Right forelimb (tissue), 1 donor: Measurements from ENCODE around the gene CCDC24.

ENCODE experiments used
- DNase-seq: peaks from one replicate; pipeline ENCODE4 v3.0.0-alpha.2; 2018

The CCDC24 gene

DNA sequence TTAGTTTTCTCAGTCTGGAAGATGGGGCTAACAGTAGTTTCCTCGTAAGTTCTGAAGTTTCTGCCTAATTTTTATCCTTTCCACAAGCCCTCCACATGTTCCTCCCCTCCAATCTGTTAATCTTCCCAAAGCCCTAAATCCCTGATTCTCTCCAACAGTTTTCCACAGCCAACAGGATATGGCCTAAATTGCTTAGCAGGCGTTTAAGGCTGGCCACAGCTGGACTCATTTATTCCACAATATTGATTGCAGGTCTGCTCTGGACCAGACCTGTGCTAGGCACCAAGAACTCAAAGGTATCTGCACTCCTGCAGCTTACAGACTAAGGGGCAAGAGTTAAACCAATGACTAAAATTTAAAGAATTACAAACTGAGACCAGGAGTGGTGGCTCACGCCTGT, 35.9 kb downstream of the CCDC24 start:
- DNase-seq = no peak

DNA sequence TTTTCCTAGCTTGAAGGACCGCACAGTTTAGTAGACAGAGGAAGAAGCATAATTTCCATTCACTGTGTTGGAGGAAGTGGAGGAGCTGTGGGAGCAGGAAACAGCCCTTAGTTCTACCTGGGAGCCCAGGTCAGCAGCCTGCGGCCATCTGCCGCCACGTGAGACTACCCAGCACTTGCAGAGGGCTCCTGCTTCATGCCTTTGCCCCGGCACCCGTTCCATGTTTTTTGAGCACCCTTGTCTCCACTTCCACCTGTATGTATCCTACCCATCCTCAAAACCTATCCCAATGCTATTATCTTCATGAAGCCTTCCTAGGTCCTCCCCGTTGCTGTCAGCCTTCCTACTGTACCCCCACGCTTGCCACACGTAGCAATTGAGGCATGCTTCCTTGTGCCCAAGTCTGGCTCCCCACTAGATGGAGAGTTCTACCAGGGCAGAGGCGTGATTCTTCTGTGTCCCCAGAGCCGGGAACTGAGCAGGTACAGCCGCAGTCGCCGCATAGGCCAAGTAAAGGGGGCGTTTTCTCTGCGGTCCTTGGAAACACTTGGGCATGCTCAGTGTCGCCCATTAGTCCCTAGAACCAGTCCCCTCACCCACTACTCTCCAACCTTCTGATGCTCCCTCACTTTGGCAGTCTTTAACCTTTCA, 38.0 kb downstream of the CCDC24 start:
- no peak for DNase-seq

DNA sequence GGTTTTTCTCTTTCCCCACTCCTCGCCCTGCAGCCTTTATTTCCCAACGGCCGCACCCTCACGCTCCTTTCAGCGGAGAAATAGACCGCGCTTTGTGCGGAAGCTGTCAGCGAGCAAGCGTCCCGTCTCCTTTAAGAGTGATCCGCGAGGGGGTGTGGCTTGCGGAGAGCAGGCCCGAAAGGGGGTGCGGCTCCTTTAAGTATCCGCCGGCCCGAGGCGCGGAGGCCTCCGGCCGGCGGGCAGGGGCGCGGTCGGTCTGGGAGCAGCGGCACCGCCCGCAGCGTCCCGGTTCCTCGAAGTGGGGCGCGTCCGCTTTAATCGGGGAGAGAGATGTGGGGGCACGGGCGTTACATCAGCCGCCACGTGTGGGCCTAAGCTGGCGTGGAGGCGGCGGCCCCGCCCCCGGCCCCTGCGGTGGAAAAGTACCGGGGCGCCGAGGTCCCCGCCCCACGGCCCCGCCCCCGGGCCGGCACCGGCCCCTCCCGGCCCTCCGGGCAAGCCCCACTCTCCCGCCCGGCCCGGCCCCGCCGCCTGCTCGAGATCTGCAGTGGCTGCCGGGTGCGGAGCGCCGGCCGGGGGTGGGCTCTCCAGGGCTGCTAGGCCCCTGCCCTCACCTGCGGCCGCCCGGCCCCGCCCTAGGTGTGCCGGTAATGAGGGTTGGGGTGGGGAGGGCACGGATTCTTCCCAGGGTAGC, 38.7 kb downstream of the CCDC24 start:
- peak; percentile 91 for DNase-seq

DNA sequence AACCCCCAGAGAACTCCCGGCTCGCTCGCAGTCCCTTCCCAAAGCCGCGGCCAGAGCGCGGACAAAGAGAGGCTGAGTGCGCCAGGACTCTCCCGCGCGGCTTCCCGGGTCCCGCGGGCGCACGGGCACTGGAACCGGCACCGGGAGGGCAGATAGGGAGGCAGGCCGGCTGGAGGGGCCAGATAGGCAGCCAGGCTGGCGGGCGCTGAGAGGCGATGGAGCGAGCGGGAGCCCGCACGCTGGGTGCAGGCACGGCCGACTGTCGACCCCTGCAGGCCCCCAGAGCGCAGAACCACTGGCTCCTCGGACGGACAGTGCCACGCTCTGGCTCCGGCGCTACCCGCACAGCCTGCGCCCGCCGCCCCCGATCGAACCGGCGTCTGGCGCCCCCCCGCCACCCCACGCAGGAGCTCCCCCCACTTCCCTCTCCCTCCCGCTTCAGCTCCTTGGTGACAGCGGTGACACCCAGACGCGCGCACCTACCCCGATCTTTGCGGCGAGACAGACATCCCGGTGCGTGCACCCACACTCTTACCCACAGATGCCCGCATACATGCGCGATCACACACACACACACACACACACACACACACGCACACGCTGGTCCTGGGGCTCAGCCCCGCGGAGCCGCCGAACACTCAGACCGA, 39.3 kb downstream of the CCDC24 start:
- DNase-seq = peak; percentile 72

DNA sequence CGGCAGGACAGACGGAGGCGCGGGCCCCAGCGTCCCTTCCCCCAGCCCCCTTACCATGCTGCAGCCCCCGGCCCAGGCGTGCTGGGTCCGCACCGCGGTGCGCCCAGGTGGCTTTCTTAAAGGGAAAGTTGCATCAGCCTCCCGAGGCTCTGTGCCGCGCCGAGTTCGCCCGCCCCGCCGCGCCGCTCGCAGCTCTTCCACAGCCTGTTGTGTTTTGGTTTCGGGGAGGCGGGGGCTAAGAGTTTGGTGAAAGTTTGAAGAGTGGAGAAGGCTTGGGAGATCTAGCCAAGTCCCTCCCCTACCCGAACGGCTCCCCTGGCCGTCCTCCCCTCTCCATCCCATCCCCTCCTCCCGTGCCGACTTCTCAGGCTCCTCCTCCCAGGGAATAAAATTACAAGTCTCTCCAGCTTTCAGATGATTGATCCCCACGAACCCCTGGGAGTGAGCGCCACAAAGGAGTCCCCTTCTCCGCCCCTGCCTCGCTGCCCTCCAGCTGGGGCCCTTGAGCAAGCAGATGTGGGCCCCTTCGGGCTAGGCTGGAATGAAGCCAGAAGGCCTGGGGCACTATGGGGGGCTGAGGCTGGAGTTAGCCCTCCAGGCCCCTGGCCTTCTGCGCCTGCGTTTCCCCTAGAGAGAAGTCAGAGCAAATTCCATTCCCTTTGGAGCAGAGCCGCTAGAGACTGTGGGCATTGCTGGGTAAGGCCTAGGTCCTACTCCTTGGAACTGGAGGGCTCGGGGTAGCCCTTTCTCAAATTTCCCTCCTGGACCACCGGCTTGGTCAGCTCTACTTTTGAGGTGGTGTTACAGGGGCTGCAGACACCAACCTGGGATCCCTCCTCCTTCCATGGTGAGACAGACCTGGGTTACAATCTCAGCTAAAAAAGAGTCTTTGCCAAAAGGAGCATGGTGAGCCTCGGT, 40.1 kb downstream of the CCDC24 start, which contains the start of gene SLC6A9:
Gene SLC6A9, minus strand, starts transcription at position 211 of the 918 bp plus-strand sequence. CDS start 7,185 bp downstream, outside the sequence.
- DNase-seq = peak; percentile 80

DNA sequence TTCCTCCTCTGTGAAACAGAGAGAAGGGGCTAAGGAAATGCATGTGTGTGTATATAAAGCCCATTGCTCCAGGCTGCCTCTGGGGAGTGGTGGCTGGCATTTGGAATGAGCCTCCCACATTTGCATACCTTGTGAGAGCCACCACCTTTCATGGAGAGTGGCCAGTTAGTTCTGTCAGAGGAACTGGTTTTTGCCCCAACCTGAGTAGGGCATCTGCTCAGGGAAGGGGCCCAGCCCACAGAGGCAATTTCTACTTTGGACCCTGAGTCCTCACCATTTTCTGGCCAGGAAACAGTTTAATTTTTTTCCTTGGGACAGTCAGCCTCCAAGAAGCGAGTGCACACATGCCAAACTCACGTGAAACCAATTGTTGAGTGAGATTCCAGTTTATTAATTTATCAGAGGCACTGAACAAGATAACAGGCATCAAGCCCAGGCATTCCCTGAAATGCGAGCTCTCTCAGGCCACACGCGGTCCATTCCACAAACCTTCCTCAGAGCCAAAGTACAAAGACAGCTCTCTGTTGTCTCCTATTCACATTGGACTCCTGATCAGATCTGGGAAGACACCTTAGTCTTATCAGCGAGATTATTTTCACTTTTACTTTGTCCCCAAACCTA, 40.9 kb downstream of the CCDC24 start:
- no peak for DNase-seq

DNA sequence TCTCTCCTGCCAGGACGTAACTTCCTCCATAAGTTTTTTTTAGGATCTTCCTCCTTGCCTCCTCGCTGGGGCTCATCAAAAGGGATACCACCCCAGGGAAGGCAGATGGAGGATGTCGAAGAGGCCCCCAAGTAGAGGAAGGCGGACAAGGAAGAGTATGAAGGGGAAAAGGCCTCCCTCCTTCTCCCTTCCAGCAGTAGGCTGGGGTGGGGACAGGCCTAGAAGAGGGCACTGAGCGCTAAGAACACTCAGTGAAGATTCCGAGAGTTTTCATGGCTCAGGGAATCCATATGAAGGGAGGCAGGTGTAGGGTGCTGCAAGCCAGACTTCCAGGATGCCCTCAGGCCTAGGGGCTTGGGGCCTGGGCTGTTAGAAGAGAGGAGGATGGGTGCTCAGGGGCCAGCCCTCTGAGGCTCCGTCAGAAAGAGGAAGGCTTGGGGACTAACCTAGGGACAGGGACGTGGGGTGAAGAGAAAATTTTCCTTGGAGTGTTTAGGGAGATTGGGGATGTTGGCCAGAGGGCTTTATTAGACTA, 41.7 kb downstream of the CCDC24 start:
- no peak for DNase-seq

DNA sequence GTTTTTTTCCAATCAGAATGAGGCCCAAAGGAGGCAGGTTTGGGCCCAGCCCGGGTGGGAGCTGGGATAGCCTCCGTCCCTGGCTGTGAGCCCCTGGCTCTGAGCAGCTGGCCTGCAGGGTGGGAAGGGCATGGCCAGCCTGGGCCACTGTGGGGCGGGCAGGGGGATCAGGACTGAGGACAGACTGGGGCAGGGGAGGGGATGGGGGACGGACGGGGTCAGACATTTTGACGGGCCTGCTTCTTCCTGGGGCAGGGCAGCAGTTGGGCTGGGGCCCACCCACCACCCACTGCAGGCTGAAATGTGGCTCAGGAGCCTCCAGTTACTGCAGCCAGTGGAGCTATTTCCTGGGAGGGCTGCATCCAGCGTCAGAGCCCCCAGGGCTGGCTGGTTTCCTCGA, 42.4 kb downstream of the CCDC24 start:
- DNase-seq = no peak

DNA sequence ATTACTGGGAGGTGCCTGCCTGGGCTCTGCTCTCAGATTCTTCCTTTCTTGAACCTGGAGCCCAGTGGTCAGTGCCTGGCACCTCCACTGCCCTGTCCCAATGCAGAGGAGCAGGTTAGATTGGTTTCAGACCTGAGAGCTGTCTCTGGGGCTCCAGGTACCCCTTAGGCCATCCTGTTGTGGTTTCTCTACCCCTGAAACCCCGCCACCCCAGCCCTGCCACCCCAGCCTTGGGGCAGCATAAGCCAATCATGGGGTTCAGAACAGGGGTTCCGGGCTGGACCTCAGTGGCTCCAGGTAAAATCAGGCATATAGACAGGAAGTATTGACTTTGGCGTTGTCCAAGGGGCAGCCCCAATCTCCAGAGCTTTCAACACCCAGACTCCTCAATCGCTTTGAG, 43.0 kb downstream of the CCDC24 start:
- no peak for DNase-seq

DNA sequence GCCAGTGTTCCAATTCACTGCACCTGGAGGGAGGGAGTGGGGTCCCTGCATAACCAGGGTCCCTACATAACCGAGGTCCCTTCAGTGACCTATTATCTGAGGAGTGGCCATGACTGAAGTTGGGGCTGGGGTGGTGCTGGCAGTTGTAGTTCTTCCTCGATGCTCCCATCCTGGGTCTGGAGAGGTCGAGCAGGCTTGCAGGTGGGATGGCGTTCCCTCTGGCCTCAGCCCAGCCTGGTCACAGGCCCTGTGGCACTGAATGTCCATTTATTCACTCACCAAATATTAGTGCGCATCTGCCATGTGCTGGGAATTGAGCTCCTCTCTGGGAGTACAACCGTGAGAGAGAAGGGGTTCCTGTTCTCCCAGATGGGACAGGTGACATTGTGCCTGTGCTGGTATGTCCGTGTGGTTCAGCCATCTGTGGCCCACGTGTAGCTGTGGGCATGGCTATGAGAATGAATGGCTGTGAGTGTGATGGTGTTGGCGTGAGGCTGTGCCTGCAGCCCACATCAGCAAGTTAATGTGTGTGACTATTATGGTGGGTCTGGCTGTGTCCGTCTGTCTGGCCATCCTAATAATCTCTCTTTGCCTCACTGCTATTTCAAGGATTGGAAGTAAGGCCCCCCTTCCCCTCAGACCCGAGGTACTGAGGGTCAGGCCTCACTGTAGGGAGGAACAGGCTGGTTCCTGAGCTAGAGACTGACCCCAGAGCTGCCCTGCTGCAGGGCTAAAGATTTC, 43.7 kb downstream of the CCDC24 start:
- DNase-seq = no peak

DNA sequence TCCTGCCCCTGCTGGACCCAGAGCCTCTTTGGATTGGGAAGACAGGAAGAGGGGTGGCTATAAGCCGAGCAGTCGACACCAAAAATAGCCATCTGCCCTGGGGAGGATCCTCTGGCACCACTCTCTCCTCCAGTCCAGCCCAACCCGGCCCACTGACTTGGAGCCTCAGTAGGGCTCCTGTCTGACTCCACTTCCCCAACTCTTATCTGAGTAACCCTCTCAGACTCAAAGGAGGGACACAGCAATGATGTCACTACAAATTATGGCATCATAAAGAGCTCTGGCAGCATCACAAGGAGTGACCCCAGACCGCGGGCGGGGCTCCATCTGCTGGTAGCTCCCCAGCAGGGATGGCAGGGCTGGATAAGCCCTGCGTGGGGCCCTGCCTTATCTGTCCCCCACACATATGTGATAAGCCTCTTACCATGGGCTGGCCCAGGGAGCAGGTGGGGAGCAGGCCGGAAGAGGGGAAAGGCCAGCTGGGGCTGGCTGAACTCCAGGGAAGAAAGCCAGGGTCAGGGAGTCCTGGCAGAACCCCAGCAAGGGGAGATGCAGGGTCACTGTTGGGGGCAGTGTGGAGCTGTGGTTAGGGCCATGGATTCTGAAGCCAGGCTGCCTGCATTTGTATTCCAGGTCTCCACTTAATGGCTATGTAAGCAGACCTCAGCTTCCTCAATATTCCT, 44.5 kb downstream of the CCDC24 start:
- peak; percentile 48 for DNase-seq

DNA sequence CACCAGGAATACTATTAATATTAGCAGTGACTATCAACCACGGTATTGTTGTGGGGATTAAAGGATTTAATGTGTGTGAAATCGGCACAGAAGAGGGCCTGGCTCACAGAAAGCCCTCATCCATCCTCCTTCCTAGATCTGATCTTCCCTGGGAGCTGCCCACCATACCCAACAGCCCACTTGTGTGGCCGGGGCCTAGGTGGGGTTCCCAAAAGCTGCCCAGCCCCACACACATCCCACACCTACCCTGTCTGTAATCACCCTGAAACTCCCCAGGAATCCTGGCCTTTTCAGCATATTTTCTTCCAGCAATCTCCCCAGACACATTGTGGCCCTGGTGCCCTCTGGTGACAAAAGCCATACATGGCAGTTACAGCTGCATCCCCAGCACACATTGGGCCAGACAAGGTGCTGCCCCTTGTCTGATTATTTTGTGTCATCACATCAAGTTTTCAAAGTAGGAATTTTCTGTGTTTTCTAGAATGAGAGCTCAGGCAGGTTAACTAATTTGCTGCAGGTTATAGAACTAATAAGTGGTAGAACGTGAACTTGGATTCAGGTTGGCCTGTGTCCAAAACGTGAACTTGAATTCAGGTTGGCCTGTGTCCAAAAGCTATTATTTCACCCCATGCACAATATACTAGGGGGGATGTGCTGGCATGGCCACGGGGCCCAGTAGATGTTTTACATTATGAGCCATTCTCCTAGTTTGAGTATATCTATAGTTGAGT, 45.2 kb downstream of the CCDC24 start:
- DNase-seq = peak; percentile 69

DNA sequence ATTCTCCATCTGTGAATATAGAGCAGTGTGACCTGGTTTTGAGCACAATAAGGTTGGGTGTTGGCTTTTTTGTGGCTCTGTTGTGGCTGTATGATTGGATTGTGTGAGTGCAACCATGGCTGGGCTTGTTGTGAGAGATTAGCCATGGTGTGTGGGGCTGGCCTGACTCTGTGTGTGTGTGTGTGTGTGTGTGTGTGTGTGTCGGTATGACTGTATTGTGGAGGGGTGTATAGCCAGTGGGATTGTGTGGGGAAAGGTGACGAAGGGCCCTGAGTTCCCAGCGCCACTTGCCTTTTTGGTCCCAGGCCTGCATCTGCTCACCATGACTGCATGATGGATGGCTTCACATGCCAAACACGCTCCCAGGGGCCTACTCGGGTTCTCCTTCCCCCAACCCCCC, 45.8 kb downstream of the CCDC24 start:
- no peak for DNase-seq

DNA sequence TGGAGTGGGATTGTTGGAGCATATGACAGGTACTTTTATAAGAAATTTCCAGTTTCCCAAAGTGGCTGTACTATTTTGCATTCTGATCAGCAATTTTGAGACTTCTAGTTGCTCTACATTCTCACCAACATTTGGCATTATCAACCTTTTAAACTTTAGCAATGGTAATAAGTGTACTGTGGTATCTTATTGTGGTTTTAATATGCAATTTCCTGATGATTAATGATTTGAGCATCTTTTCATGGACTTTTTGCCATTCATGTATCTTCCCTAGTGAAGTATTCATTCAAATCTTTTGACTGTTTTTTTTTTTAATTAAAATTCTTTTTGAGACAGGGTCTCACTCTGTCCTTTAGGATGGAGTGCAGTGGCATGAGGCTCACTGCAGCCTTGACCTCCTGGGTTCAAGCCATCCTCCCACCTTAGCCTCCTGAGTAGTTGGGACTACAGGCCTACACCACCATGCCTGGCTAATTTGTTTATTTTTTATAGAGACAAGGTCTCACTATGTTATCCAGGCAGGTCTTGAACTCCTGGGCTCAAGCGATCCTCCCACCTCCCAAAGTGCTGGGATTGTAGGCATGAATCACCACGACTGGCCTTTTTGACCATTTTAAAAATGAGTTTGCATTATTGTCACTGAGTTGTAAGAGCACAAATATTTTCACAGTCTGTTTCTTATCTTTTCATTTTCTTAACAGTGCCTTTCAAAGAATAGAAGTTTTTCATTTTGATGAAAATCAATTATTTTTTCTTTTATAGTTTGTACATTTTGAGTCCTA, 47.7 kb downstream of the CCDC24 start:
- no peak for DNase-seq

DNA sequence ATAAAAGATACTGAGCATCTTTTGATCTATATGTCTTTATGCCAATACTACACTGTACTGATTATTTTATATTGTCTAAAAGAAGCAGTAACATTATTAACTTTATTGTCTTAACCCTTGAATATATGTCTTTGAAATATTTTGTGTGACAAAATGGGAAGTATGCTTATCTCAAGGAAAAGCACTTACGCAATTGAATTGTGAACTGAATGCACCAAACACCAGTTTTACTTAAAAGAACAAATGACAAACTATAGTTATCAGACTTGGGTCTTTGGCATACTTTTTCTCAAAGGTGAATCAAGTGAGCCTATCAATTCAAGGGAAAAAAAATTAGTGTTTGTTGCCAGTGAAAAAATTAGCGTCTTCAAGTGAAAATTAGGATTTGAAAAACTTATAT, 49.0 kb downstream of the CCDC24 start:
- no peak for DNase-seq

DNA sequence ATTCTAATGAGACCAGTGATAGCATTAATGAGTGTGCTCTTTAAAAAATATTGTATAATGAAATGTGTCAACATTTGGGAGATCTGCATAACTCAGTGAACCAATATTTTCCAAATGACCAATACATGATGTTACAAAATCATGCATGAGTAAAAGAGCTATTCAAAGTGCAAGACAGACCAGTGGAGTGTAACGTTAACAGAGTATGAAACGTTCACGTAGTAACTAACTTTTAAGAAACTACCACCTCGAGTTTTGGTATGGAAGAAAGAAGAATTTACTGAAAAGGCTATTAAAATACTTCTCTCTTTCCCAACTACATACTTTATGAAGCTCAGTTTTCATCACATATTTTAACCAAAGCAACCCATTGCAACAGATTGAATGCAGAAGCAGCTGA, 49.4 kb downstream of the CCDC24 start:
- no peak for DNase-seq

DNA sequence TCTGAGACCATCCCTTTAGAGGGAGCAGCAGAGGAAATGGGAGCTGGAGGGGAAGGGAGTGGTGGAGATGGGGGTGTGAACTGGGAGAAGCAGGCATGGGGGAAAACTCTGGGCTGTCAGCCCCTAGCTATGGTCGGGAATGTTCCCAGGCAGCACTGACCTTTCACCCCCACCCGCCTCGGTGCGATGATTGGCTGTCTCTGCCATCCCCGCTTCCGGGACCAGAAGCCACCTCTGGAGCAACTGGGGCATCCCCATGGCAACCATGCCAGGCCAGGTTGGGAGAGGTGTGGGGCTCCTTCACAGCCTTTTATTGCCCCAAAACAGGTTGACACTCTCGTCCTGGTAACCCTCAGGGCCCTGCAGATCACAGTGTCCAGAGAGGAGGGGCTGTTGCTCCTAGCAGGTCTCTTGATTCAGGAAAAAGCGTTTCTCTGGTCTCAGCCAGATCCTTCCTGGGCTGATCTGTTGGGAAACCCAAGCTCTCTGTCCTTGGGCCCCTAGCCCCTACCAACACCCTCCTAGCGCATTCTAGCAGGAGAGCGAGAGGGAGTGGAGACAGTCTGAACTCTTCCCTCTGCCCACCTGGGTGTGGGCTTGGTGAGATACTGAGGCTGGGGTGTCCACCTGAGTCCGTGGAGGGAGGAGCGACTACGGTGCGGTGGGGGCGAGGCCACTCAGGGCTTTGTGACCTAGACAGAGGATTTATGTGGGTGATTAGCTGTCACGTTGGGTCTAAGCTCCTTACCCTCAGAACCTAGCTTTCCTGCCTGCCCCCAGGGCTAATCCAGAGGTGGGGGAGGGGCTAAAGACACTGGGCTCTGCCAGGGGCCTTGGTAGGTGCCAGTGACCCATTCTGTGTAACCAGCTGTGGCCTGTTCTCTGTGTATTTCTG, 52.0 kb downstream of the CCDC24 start:
- no peak for DNase-seq

DNA sequence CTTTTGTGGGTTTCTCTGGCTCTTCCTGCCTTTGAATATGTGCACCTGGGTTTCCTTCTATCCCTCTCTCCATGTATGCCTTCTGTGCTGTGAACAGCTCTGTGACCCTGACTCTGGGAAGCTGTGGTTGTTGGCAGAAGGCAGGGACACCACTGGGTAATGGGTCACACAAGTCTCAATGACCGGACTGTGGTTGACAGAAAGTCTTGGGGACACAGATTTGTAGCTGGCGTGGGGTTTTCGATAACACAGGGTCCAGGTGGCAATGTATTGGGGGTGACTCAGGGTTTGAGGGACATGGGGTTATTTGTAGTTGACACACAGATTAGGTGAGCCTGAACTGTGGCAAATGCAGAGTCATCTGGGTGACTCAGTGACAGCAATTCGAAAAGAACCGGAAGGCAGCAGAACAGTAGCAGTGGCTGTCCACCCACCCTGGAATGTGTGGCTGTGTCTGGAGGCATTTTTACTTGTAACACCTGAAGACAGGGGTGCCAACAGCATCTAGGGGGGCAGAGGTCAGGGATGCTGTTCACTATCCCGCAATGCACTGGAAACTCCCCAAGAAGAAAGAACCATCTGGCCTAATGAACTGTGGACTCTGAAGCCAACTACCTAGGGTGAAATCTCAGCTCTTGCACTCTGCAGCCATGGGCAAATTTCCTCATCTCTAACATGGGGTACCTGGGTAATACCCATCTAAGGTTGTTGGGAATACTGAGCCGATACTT, 52.8 kb downstream of the CCDC24 start:
- DNase-seq = no peak
